A172 (cell line): ENCODE data around the gene SEMA6A. TPM values are rescaled to one million over a fixed set of nuclear protein-coding genes. Genes with fewer than 3 reads are reported as not detected.
A peak's percentile ranks its signal among the peaks of the same experiment; 100 is the strongest.

Source experiments
- DNase-seq: peaks from one replicate; pipeline ENCODE4 v3.0.0-alpha.2; 2015; ENCODE audit warnings: low spot score
- total RNA-seq: library from RNA; depleted of rRNA; stranded (reverse); fragments of >200 nt; shearing (Covaris generic); gene quantifications from 2 replicates; pipeline ENCODE4 v1.2.3, GENCODE V29; 2014

The SEMA6A gene
- total RNA-seq, 1 experiment from 2014 or later = 1.5 TPM

- DNase-seq = peak; percentile 58
Observed at GRCh38 chr5:116576053-116576713, 1.6 kb upstream of the SEMA6A start.

- no peak for DNase-seq
Observed at GRCh38 chr5:116575326-116576052, 866 bp upstream of the SEMA6A start.

GRCh38 chr5:116573702-116574366 lies 789 bp downstream of the SEMA6A start:
- DNase-seq = no peak

- DNase-seq = no peak
Observed at GRCh38 chr5:116573279-116573701, 1.3 kb downstream of the SEMA6A start.

- no peak for DNase-seq
Observed at GRCh38 chr5:116572350-116573278, 2.0 kb downstream of the SEMA6A start.

GRCh38 chr5:116571568-116572349 lies 2.9 kb downstream of the SEMA6A start:
- no peak for DNase-seq

- no peak for DNase-seq
Observed at GRCh38 chr5:116569999-116570398, 4.6 kb downstream of the SEMA6A start.

GRCh38 chr5:116567106-116567505 lies 7.5 kb downstream of the SEMA6A start:
- no peak for DNase-seq

GRCh38 chr5:116566251-116566650 lies 8.4 kb downstream of the SEMA6A start:
- no peak for DNase-seq

- DNase-seq = no peak
Observed at GRCh38 chr5:116564756-116565490, 9.7 kb downstream of the SEMA6A start.

GRCh38 chr5:116564312-116564711 lies 10.3 kb downstream of the SEMA6A start:
- DNase-seq = no peak

- DNase-seq = no peak
Observed at GRCh38 chr5:116563736-116564308, 10.8 kb downstream of the SEMA6A start.

- no peak for DNase-seq
Observed at GRCh38 chr5:116562669-116563068, 12.0 kb downstream of the SEMA6A start.

- no peak for DNase-seq
Observed at GRCh38 chr5:116561658-116562057, 13.0 kb downstream of the SEMA6A start.

GRCh38 chr5:116559673-116560164 lies 14.9 kb downstream of the SEMA6A start:
- no peak for DNase-seq

GRCh38 chr5:116559239-116559638 lies 15.4 kb downstream of the SEMA6A start:
- no peak for DNase-seq

- DNase-seq = peak; percentile 34
Observed at GRCh38 chr5:116557669-116558271, 16.9 kb downstream of the SEMA6A start.

GRCh38 chr5:116554764-116555163 lies 19.9 kb downstream of the SEMA6A start:
- no peak for DNase-seq

- DNase-seq = no peak
Observed at GRCh38 chr5:116553366-116553765, 21.3 kb downstream of the SEMA6A start.
